ENCODE data around the gene KLF17.
A peak's percentile ranks its signal among the peaks of the same experiment; 100 is the strongest.
"Not testable (repeated sequence)": the region's sequence is repeated elsewhere in the genome, so short reads cannot be mapped to it uniquely, and the experiment has no call there.

KLF17 gene

DNA sequence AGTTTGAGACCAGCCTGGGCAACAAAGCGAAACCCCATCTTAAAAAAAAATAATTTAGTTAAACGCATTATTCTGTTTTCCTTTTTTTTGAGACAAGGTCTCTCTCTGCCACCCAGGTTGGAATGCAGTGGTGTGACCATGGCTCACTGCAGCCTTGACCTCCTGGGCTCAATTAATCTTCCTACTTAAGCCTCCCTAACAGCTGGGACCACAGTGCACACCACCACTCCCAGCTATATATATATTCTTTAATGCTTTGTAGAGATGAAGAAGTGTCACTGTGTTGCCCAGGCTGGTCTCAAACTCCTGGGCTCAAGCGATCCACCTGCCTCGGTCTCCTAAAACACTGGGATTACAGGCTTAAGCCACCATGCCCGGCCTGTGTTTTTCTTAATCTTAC, 7.7 kb upstream of the KLF17 start:
- ATAC-seq = no peak

- ATAC-seq = no peak
Observed at GRCh38 chr1:44111861-44112260, 6.8 kb upstream of the KLF17 start.

DNA sequence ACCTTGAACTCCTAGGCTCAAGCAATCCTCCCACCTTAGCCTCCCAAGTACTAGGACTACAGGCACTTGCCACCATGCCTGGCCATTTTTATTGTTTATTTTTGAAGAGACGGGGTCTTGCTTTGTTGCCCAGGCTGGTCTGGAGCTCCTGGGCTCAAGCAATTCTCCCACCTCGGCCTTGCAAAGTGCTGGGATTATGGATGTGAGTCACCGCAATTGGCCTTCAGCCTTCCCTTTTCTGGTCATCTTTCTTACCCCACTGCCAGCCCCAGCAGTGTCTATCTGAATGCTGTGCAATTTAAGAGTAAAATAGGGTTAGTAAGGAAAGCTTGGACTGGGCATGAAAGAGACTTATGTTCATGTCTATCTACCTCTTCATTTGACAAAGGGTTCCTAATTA, 6.1 kb upstream of the KLF17 start:
- no peak for ATAC-seq

DNA sequence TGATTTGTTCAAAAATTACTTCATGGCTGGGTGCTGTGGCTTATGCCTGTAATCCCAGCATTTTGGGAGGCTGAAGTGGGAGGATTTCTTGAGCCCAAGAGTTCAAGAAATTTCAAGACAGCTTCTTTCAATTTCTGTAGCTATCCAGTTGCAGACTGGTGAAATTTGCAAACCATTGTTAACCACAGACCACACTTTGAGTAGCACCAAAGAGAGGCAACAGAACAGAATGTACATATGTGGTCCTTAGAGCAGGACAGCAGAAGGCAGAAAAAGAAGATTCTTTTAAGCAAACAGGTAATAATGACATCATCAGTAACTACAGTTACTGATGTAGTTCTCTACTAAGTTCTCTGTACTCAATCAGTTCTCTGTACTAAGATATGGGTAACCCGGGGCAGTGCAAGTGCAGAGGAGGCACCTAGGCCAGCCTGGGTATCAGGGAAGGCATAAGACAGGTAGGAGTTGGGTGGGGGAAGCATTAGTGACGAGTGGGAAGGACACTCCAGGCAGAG, 5.5 kb upstream of the KLF17 start:
- no peak for ATAC-seq

GRCh38 chr1:44114098-44114497, 4.5 kb upstream of the KLF17 start:
- ATAC-seq = no peak

GRCh38 chr1:44117272-44117671, 1.3 kb upstream of the KLF17 start:
- not testable (repeated sequence) for ATAC-seq

DNA sequence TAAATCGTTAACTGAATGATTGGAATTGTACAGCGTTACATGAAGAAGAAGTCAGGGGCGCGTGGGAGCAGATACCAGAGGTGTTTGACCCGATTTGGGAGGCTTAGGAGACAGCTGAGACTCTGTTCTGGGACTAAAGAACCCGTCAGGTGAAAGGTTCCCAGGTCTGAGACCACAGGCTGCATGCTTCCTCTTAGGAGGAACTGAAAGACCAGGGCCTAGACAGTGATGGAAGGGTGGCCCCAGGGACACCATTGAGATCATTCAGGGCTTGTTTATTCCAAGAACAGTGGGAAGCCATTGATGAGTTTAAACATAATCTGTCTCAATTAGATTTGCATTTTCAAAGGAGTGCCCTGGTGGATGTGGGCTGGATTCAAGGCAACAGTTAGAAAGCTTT, 904 bp downstream of the KLF17 start:
- no peak for ATAC-seq

GRCh38 chr1:44120398-44120949, 1.9 kb downstream of the KLF17 start:
- no peak for ATAC-seq

DNA sequence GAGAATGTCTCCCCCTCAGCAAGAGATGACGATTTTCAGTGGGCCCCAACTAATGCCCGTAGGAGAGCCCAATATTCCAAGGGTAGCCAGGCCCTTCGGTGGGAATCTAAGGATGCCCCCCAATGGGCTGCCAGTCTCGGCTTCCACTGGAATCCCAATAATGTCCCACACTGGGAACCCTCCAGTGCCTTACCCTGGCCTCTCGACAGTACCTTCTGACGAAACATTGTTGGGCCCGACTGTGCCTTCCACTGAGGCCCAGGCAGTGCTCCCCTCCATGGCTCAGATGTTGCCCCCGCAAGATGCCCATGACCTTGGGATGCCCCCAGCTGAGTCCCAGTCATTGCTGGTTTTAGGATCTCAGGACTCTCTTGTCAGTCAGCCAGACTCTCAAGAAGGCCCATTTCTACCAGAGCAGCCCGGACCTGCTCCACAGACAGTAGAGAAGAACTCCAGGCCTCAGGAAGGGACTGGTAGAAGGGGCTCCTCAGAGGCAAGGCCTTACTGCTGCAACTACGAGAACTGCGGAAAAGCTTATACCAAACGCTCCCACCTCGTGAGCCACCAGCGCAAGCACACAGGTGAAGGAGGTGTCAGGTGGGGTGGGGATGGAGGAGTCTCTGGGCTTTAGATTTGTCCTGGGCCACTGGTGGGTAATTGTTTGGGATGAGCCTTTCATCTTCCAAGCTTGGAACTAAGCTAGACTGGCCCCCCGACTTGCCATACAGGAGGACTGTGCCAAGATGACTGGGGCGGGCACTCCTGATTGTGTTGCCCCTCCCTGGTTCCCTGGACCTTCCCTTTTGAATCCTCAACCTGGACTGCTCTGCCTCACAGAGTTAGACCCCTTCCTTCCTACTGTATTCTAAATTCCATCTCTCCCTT, 11.2 kb downstream of the KLF17 start:
- ATAC-seq = no peak

DNA sequence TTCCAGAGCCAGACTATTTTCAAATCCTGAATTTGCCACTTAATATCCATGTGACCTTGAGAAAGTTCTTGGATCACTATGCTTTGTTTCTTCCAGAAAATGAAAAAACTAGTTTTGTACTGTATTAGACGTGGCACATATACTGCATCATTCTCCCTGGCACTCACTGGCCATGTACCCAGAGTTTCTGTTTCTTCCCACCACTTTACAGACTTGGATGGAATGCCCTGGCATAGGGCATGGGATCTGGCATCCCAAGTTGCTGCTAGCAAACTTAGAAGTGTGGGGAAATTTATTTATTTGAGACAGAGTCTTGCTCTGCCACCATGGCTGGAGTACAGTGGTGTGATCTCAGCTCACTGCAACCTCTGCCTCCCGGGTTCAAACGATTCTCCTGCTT, 12.8 kb downstream of the KLF17 start:
- no peak for ATAC-seq

DNA sequence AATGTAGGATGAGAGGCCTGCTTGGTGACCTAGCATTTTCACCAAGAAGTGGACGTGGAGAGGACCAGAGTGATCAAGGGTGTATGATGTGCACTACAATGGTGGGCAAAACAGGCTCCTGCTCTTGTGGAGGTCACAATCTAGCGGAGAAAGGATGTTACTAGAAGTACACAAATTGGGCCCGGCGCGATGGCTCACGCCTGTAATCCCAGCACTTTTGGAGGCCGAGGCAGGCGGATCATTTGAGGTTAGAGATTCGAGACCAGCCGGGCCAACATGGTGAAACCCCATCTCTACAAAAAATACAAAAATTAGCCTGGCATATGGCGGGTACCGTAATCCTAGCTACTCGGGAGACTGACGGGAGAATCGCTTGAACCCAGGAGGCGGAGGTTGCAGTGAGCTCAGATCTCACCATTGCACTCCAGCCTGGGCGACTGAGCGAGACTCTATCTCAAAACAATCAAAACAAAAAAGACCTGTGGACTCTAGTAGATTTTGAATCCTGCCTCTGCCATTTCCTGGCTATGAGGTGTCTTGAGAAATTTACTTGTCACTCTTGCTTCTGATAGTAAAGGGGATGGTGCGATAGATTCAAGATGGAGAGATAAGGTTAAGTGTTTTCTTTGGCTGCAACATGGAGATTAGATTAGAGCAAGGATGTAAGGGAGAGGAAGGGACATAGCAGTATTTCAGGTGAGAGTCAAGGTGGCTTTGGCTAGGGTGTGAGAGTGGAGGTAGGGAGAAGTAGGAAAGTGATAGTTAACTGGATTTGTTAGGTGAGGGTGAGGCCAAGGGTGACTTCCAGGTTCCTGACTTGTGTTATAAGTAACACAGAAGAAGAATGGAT, 15.7 kb downstream of the KLF17 start:
- ATAC-seq = no peak

DNA sequence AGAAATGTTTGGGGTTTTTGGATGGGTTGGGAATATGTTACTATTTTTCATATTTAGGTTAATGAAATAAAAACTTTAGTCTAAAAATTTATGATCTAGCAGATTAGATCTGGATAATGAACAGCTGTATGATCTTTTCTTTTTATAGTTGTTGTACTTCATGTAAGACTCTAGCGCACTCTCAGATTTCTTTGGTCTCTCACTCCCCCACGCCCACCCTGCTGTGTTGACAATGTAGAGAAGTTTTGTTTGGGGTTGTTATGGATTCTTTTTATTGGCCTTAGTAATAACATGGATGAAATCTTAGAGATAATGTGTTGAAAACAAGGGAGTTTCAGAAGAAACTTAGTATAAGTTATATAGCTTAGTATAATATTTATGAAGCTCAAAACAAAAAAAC, 17.3 kb downstream of the KLF17 start:
- no peak for ATAC-seq

DNA sequence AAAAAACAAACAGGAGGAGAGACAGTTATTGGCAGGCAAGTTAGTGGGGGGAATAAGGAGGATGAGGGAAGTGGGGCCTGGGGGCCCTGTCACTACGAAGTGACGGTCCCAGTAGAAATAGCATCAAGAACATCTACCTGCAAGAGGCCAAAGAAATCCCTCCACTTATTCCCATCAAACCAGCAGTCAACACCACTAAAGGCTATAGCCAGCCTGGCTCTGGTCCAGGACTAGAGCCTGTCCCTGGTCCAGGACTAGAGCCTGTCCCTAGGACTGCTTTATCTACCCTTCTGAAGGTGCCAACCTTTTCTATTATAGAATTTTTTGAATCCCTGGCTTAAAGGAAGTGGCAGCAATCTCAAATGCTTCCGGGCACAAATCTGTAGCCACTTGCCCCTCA, 19.6 kb downstream of the KLF17 start:
- ATAC-seq = no peak

GRCh38 chr1:44139565-44139964, 20.9 kb downstream of the KLF17 start:
- not testable (repeated sequence) for ATAC-seq

- ATAC-seq = no peak
Observed at GRCh38 chr1:44141531-44141930, 22.9 kb downstream of the KLF17 start, which contains the start of gene KLF18. KLF18 (minus strand) TSS chr1:44141631; CDS start chr1:44141631, 0 bp downstream.

DNA sequence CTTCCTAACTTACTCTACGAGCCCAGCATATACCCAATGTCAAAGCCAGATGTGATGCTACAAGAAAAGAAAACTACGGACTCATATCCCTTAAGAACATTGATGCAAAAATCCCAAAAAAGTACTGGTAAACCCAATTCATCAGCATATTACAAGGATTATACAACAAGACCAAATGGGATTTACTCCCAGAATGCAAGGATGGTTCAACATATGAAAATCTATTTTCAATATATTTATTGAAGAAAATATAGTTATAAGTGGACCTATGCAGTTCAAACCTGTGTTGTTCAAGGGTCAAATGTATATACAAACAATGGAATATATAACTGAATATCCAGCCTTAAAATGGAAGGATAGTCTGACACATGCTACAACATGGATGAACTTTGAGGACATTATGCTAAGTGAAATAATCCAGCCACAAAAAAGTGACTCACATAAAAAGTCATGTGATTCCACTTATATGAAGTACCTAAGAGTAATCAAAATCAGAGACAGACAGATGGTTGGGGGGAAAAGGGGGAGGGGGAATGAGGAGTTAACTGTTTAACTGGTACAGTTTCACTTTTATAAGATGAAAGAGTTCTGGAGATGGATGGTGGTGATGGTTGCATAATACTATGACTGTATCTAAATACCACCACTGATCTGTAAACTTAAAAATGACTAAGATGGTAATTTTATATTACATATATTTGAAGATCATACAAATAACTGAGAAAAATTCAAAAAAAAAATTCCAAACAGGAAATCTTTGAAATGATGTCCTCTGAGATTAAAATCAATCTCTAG, 26.5 kb downstream of the KLF17 start:
- peak; percentile 20 to 32 for ATAC-seq

GRCh38 chr1:44146536-44147361, 28.1 kb downstream of the KLF17 start:
- no peak for ATAC-seq

- ATAC-seq = no peak
Observed at GRCh38 chr1:44147582-44147981, 29.0 kb downstream of the KLF17 start.

DNA sequence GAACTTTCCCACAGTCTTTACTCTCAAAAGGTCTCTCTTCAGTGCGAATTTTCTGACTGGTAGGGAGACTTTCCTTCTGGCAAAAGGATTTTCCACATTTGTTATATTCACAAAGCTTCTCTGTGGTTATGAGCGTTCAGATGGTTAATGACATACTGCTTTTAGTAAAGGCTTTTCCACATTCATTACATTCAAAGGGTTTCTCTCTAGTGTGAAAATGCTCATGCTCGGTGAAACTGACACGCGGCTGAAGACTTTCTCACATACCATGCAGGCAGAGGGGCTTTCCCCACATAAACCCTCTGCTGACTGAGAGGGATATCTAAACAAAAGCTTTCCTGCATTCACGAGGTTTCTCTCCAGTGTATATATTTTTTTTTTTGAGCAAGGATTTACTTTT, 32.7 kb downstream of the KLF17 start:
- no peak for ATAC-seq

- no peak for ATAC-seq
Observed at GRCh38 chr1:44151808-44152207, 33.2 kb downstream of the KLF17 start.

GRCh38 chr1:44152692-44153091, 34.1 kb downstream of the KLF17 start:
- no peak for ATAC-seq
